Measurements from ENCODE around the gene ADARB2.

The ADARB2 gene

DNA sequence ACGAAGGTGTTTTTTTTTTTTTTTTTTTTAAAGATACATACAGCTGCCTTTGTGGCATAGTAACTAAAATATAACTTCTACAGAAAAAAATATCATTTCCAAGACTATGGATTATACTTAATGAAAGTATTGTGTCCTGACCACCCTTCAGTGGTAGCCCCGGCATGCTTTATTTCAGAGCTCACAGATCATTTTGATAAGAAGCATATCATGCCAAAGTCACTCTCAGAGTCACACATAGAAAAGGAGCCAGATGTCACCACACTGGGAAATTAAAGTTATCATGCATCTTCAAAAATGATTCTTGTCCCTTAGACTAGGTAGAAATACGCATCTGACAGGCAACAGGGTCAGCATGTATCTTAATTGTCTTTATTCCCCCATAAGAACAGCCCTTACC lies 3.0 kb downstream of the ADARB2 start:
- no peak for DNase-seq

DNA sequence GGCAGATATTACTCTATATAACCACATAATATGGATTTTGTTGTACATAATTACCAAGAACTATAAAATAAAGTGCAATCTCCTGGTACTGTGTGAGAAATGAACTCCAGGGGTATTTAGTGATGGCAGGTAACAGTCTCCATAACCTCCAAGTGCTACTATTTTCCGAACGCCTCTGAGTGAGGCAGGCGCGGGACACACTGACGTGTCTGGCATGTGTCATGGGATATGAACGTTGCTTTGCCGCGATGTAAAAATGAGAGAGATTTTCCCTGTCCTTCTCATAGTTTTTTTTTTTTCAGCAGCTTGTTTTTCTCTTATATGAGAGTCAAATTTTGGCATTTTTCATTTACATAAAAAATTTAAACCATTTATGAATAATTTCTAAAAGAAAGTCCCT lies 3.6 kb downstream of the ADARB2 start:
- DNase-seq, result no peak

- DNase-seq, result no peak
These were observed 4.7 kb downstream of the ADARB2 start for GRCh38 chr10:1732564-1732996.

DNA sequence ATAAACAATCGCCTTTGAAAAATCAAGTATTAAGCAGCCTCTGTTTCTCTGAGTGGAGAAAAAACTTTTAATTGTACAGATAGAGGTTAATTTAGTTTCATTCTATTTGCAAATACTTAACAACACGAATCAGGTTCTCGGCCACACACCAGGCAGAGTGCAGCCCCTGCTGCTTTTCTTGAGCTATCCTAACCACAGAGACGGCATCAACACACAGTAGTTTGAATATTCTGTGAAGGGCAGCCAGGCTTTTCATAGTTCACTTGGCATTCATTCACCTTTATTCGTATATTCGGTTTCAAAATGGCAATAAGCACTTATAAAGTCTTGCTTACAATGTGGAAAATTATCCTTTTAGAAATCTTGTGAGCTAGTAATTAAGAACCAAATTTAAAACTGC lies 5.7 kb downstream of the ADARB2 start:
- DNase-seq, result no peak

DNA sequence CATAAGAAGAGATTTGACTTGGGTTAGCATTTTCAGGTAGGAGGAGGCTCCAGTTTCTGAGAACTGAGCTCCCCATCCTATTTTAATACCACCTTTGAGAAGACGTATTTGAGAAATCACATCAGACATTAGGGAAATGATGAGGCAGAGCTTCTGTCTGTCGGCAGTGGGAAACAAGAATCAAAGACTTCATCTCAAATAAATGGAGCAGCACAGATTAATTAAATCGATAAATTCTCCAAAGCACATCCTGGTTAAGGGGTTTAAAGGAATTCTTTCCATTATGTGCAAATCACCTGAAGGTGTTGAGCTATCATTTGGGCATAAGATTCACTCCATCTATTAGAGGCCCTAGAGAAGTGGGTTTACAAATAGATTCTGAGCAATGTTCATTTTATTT lies 7.6 kb downstream of the ADARB2 start:
- DNase-seq, result no peak

GRCh38 chr10:1726861-1727260 lies 10.5 kb downstream of the ADARB2 start:
- no peak for DNase-seq

GRCh38 chr10:1724921-1725488 lies 12.3 kb downstream of the ADARB2 start:
- DNase-seq, result no peak

GRCh38 chr10:1716839-1717238 lies 20.5 kb downstream of the ADARB2 start:
- DNase-seq, result no peak

DNA sequence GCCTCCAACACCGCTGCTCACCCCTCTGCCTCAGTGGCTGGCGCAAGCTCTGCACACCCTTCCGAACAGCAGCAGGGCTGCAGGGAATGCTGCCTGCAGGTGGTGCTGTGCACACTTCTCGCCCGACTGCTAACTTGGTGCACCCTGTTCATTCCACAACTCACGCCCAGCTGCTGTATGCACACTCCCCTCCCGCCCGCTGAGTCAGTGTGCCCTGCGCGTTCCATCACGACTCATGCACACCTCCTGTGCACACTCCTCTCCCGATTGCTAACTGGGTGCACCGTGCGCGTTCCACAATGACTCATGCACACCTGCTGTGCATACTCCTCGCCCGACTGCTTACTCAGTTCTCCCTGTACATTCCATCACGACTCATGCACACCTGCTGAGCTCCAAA lies 21.5 kb downstream of the ADARB2 start:
- DNase-seq, result no peak

DNA sequence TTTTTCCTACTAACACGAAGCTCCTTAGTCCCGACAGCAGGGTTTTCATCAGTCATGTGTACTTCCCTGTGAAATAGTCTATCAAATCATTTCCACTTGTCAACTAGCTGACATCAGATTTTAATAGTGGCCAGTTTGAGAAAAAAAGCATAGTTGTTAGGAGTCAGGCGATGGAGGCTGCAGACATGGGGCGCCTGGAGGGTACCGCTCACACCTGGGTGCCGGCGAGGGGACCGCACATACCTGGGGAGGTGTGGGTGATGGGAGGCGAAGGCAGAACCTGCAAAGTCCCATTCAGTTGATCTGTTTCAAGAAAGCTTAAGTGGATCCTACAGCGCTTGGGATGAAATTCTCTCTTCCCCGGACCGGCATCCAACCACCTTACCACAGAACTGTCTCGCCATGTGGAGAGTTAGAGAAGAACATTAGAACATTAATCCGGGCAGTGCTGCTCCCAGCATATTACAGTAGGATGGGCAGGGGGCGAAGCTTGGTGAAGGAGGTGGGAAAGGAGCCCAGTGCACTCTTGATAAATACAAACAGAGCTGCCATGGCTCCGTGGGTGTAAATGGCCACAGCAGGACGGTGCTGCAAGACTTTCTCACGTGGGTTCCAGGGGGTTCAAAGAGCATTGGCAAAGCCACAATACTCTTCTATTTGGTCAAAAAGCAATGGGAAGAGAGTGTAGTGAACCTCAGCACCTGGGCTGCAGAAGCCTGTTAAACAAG lies 24.2 kb downstream of the ADARB2 start:
- no peak for DNase-seq

- no peak for DNase-seq
These were observed 25.0 kb downstream of the ADARB2 start for GRCh38 chr10:1712314-1712713.

DNA sequence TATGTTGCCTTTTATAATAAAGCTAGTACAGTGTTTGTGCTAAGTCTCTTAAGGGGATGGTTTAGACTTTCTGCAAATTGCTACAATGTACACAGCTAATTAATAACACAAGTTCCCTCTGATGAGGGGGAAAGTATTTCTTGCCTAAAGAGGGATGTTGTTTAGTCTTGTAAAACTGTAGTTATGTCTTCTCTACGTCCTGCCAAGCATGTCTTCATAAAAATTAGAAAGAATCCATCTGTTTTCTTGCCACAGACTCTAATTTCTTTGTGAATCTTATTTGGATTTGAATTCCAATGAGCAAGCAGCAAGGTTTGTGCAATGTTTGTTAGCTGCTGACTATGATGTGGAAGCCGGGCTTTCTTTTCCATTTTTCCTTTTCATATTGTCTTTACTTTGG lies 28.2 kb downstream of the ADARB2 start:
- DNase-seq, result no peak

DNA sequence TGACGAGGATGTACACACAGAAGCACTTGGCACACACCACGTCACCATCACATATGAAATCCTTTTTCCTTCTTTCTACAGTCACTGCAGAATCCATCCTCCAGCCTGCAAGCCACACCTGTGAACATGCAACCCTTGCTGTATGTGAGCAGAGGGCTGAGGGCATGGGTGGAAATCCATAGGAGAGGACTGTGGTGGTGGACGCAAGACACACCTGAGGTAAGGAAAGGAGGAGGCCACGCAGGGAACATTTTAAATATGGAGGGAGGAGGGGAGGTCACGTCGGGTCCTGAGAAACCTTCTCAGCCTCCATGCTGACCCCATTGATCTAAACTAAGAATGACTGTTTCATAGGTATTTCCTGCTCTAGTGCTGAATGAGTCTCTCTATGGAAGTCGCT lies 28.6 kb downstream of the ADARB2 start:
- DNase-seq, result no peak

DNA sequence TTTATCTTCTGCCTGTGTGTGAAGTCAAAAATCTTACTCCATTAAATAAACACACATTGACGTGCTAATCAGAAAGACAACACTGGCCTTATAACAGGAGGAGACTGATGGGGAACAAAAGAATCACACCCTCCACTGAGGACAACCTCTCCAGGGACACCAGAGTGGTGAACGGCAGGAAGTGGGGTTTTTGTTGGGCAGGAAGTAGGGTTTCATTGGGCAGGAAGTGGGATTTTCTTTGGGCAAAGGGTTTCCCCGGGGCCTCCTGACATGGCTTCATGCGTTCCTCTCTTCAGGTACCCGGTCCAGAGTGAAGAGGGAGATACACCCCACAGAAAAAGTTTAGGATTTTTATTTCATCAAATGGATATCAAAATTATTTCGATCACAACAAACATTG lies 30.6 kb downstream of the ADARB2 start:
- DNase-seq, result no peak

DNA sequence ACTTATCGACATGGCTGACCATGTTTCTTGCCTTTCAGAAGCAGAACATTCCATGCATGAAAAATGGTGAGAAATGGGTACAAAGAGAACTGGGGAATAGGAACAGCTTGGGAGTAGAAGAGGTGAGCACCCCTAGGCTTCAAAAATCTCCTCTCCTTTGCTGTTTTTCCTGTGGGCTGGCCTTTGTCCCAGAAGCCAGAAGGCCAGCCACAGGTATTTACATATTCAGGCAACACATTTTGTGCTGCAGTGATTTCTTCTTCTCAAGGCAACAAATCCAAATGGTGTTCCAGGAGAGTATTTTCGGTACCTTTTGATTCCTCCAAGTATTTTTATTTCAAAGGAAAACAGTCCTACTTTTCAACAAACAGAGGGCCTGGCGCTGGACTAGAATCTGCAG lies 31.1 kb downstream of the ADARB2 start:
- DNase-seq, result no peak

- DNase-seq, result no peak
These were observed 39.1 kb downstream of the ADARB2 start for GRCh38 chr10:1698185-1698584.

- no peak for DNase-seq
These were observed 41.2 kb downstream of the ADARB2 start for GRCh38 chr10:1696106-1696505.

GRCh38 chr10:1690086-1690485 lies 47.2 kb downstream of the ADARB2 start:
- DNase-seq, result no peak

- DNase-seq, result no peak
These were observed 48.8 kb downstream of the ADARB2 start for GRCh38 chr10:1688531-1688930.

- no peak for DNase-seq
These were observed 49.6 kb downstream of the ADARB2 start for GRCh38 chr10:1687623-1688150.

- DNase-seq, result no peak
These were observed 50.1 kb downstream of the ADARB2 start for GRCh38 chr10:1687190-1687589.

- no peak for DNase-seq
These were observed 50.9 kb downstream of the ADARB2 start for GRCh38 chr10:1686491-1686749.

DNA sequence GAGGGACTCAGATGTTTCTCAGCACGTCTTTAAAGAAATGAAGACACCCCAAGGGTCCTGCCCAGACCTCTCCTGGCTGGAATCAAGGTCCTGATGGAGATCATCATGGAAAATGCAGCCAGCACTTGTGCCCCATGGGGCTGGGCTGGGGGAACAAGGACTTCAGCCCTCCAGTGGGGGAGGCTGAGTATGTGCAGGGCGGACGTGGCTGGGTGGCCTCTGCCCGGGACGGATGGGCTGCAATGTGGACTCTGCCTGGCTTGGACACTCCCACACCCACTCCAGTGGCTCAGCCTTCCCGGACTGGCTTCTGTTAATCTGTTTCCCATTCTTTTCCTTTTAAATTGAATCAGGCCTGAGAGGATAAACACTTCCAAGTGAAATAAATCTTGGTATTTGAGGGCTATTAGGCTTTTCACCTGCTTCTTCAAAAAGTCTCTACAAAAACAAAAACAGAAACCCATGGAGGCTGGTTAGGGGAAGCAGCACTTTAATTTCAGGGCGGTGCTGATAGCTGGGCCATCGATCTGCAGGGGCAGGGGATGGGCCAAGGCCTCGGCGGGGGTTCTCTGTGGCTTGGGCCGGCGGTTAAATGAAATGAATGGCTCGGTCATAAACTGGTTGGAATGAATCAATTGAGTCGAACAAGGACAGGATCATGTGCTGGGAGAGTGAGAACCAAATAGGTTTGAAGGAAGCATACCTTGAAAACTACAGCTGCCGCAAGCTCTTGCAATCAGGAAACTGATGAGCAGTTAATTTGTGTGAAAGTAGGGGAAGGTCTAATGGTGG lies 51.4 kb downstream of the ADARB2 start:
- DNase-seq, result no peak

DNA sequence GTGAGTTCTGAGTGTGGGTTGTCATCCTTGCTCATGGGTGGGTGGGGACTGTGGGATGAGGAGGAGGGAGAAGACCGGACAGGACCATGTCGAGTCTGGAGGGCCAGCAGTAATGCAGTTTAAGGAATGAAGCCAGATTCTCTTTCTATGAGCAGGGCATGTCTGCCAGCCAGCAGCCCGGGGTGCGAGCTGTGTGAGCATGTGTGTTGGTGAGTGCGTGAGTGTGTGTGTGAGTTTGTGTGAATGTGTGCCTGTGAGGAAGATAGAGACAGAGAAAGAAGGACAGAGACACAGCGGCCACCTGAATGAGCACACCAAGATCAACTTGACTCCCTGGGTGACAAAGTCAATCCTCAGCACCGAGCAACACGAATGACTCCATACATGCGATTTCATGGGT lies 52.3 kb downstream of the ADARB2 start:
- DNase-seq, result no peak

Measured in NCI-H524 (cell line).